HepG2 (cell line): ENCODE results near the gene SWI5. TPM values are rescaled to one million over a fixed set of nuclear protein-coding genes. Genes with fewer than 3 reads are reported as not detected.

Source experiments
- ATF7 ChIP-seq, 2 experiments: fragments of 450-650 bp in 1 of 2; sonication (generic) in 1 of 2; formaldehyde crosslinking in 1 of 2; IDR thresholded peaks; 2 replicates each; pipeline versions ENCODE4 v1.4.0 to v1.6.1; 2016 to 2020; ENCODE audit warnings: antibody characterized with exemption in 1 of 2, mild to moderate bottlenecking in 1 of 2, missing genetic modification reagents in 1 of 2
- CREM ChIP-seq, 2 experiments: sonication (generic) in 1 of 2; formaldehyde crosslinking in 1 of 2; IDR thresholded peaks; 2 replicates each; pipeline versions ENCODE4 v1.4.0 to v1.6.1; 2016 to 2020; ENCODE audit warnings: antibody characterized with exemption in 1 of 2, mild to moderate bottlenecking in 1 of 2, missing genetic modification reagents in 1 of 2
- EED ChIP-seq: sonication (generic); formaldehyde crosslinking; IDR thresholded peaks from 2 replicates; pipeline ENCODE4 v1.5.0; 2020; ENCODE audit warnings: mild to moderate bottlenecking, missing genetic modification reagents
- GFI1 ChIP-seq: sonication (generic); formaldehyde crosslinking; IDR thresholded peaks from 2 replicates; pipeline ENCODE4 v1.5.0; 2020; ENCODE audit warnings: missing genetic modification reagents, mild to moderate bottlenecking, borderline replicate concordance
- HDAC2 ChIP-seq: sonication (generic); formaldehyde crosslinking; IDR thresholded peaks from 2 replicates; pipeline ENCODE4 v1.4.0; 2020; ENCODE audit warnings: missing genetic modification reagents
- JDP2 ChIP-seq: sonication (generic); formaldehyde crosslinking; IDR thresholded peaks from 2 replicates; pipeline ENCODE4 v1.8.1; 2022; ENCODE audit warnings: missing genetic modification reagents, borderline replicate concordance
- KLF13 ChIP-seq: sonication (generic); formaldehyde crosslinking; IDR thresholded peaks from 2 replicates; pipeline ENCODE4 v1.4.0; 2020; ENCODE audit warnings: mild to moderate bottlenecking, missing genetic modification reagents
- KMT2A ChIP-seq: sonication (generic); formaldehyde crosslinking; IDR thresholded peaks from 2 replicates; pipeline ENCODE4 v1.4.0; 2020; ENCODE audit warnings: missing genetic modification reagents
- LBX2 ChIP-seq: sonication (generic); formaldehyde crosslinking; IDR thresholded peaks from 2 replicates; pipeline ENCODE4 v1.5.0; 2020; ENCODE audit warnings: missing genetic modification reagents, mild to moderate bottlenecking, borderline replicate concordance
- NONO ChIP-seq, 2 experiments: fragments of 450-650 bp in 1 of 2; sonication (generic) in 1 of 2; formaldehyde crosslinking in 1 of 2; IDR thresholded peaks in 1 of 2; conservative IDR thresholded peaks in 1 of 2; 2 replicates each; pipeline versions ENCODE4 v1.6.1 to v1.8.0; 2017 to 2022; ENCODE audit warnings: mild to moderate bottlenecking in 1 of 2, missing genetic modification reagents in 1 of 2, moderate library complexity in 1 of 2
- PRDM4 ChIP-seq: sonication (generic); formaldehyde crosslinking; IDR thresholded peaks from 2 replicates; pipeline ENCODE4 v1.9.0; 2021; ENCODE audit warnings: missing genetic modification reagents, borderline replicate concordance
- SETDB1 ChIP-seq: sonication (generic); formaldehyde crosslinking; IDR thresholded peaks from 2 replicates; pipeline ENCODE4 v1.5.1; 2020; ENCODE audit warnings: missing genetic modification reagents, mild to moderate bottlenecking, borderline replicate concordance
- SMAD1 ChIP-seq: sonication (generic); formaldehyde crosslinking; IDR thresholded peaks from 2 replicates; pipeline ENCODE4 v1.4.0; 2020; ENCODE audit warnings: missing genetic modification reagents, low read depth, mild to moderate bottlenecking, borderline replicate concordance
- SMAD9 ChIP-seq: sonication (generic); formaldehyde crosslinking; IDR thresholded peaks from 2 replicates; pipeline ENCODE4 v1.5.1; 2020; ENCODE audit warnings: mild to moderate bottlenecking, missing genetic modification reagents
- SMYD3 ChIP-seq: sonication (generic); formaldehyde crosslinking; IDR thresholded peaks from 2 replicates; pipeline ENCODE4 v1.8.1; 2023; ENCODE audit warnings: mild to moderate bottlenecking, missing genetic modification reagents
- STAG1 ChIP-seq: sonication (generic); formaldehyde crosslinking; IDR thresholded peaks from 2 replicates; pipeline ENCODE4 v1.4.0; 2020; ENCODE audit warnings: missing genetic modification reagents
- TRIM24 ChIP-seq: sonication (generic); formaldehyde crosslinking; IDR thresholded peaks from 2 replicates; pipeline ENCODE4 v1.8.0; 2022; ENCODE audit warnings: mild to moderate bottlenecking, missing genetic modification reagents
- ZHX1 ChIP-seq: sonication (generic); formaldehyde crosslinking; IDR thresholded peaks from 2 replicates; pipeline ENCODE4 v1.8.1; 2022; ENCODE audit warnings: low read depth, mild to moderate bottlenecking, missing genetic modification reagents
- ZMAT5 ChIP-seq: sonication (generic); formaldehyde crosslinking; IDR thresholded peaks from 2 replicates; pipeline ENCODE4 v1.5.0; 2020; ENCODE audit warnings: mild to moderate bottlenecking, low read depth, missing genetic modification reagents, borderline replicate concordance
- ZNF326 ChIP-seq: sonication (generic); formaldehyde crosslinking; IDR thresholded peaks from 2 replicates; pipeline ENCODE4 v1.4.0; 2020; ENCODE audit warnings: missing genetic modification reagents, borderline replicate concordance
- ZNF441 ChIP-seq: sonication (generic); formaldehyde crosslinking; IDR thresholded peaks from 2 replicates; pipeline ENCODE4 v1.7.0; 2021; ENCODE audit warnings: missing genetic modification reagents, borderline replicate concordance
- ZNF740 ChIP-seq: sonication (generic); formaldehyde crosslinking; IDR thresholded peaks from 2 replicates; pipeline ENCODE4 v1.4.0; 2020; ENCODE audit warnings: missing genetic modification reagents
- ZSCAN31 ChIP-seq: sonication (generic); formaldehyde crosslinking; IDR thresholded peaks from 2 replicates; pipeline ENCODE4 v1.5.0; 2020; ENCODE audit warnings: low read depth, mild to moderate bottlenecking, missing genetic modification reagents
- ZSCAN9 ChIP-seq: IDR thresholded peaks from 2 replicates; pipeline ENCODE4 v1.6.1; 2016; ENCODE audit warnings: borderline replicate concordance
- polyA plus RNA-seq, 8 experiments: library from polyadenylated mRNA; depleted of rRNA in 3 of 8; stranded (reverse) in 7 of 8; unstranded in 1 of 8; fragments of >200 nt; fragmentation: Illumina TruSeq in 4 of 8; extraction: Trizol in 4 of 8; gene quantifications; 2 replicates each; pipeline versions ENCODE4 v1.2.1 to v1.2.3, GENCODE V29; 2011 to 2016; ENCODE audit warnings: low read depth in 4 of 8, missing spikeins in 1 of 8, mixed read lengths in 1 of 8; ENCODE audit not compliant: insufficient read depth in 1 of 8
- total RNA-seq, 5 experiments: library from RNA; depleted of rRNA; stranded (reverse); fragments of >200 nt; fragmentation: Illumina TruSeq; extraction: Trizol; gene quantifications; 2 replicates each; pipeline ENCODE4 v1.2.3, GENCODE V29; 2016; ENCODE audit warnings: low read depth in 1 of 5

Gene SWI5
- total and polyA plus RNA-seq, 2 of the 13 experiments (the other 11 are each of a cell fraction or from before 2014, with no cell fraction given): 39.2 to 41.0 TPM

- TF ChIP-seq ZHX1 (CRISPR knock-in tag): no peak
- TF ChIP-seq ZSCAN9 (CRISPR knock-in tag): no peak
- TF ChIP-seq TRIM24: no peak
- TF ChIP-seq HDAC2 (CRISPR knock-in tag): peak; percentile 49
- no peak for TF ChIP-seq ZNF326
- TF ChIP-seq CREM (IDR thresholded peaks at IDR 0.05): peak; percentile 80
- TF ChIP-seq CREM (CRISPR knock-in tag; IDR thresholded peaks at IDR 0.05): no peak
- TF ChIP-seq GFI1: no peak
- TF ChIP-seq SMAD1 (CRISPR knock-in tag): no peak
- no peak for TF ChIP-seq PRDM4 (CRISPR knock-in tag)
- no peak for TF ChIP-seq EED (CRISPR knock-in tag)
- no peak for TF ChIP-seq LBX2 (CRISPR knock-in tag)
- TF ChIP-seq ATF7 (IDR thresholded peaks at IDR 0.05): no peak
- no peak for TF ChIP-seq ATF7 (CRISPR knock-in tag; IDR thresholded peaks at IDR 0.05)
- TF ChIP-seq ZMAT5 (CRISPR knock-in tag): no peak
- TF ChIP-seq SETDB1 (CRISPR knock-in tag): no peak
- no peak for TF ChIP-seq NONO (IDR thresholded peaks at IDR 0.05)
- TF ChIP-seq NONO (CRISPR knock-in tag; conservative IDR thresholded peaks at IDR 0.05): no peak
- no peak for TF ChIP-seq ZNF740 (CRISPR knock-in tag)
- peak; percentile 54; the same call in 1 of the 2 replicates for TF ChIP-seq KMT2A (CRISPR knock-in tag)
- TF ChIP-seq KLF13 (CRISPR knock-in tag): no peak
- no peak for TF ChIP-seq JDP2
- no peak for TF ChIP-seq SMAD9
- no peak for TF ChIP-seq STAG1
- no peak for TF ChIP-seq ZSCAN31
- no peak for TF ChIP-seq ZNF441 (CRISPR knock-in tag)
- no peak; the same call in 1 of the 2 replicates for TF ChIP-seq SMYD3 (CRISPR knock-in tag)
Observed at GRCh38 chr9:128276008-128276573, at the start of gene SWI5 (continued).
